ENCODE results near the gene PCDHGB3.

The PCDHGB3 gene

GRCh38 chr5:141351591-141351990 is 18.5 kb upstream of the PCDHGB3 start:
- Histone ChIP-seq H3K4me3 (replicated peaks; ENCODE audit: insufficient read depth, low read length) (no peak overlapping the region), H3K27me3 (ENCODE audit: insufficient read depth, poor library complexity, severe bottlenecking) (no peaks in the 10 kb centered on the region), H3K27ac (replicated peaks) (no peak overlapping the region)
- DNase-seq (ENCODE audit: low read depth in 1 of 2, low spot score in 1 of 2) = no peak
- no peak for TF ChIP-seq CTCF (IDR thresholded peaks at IDR 0.05; ENCODE audit: insufficient read depth, low read length)

- DNase-seq (ENCODE audit: low read depth in 1 of 2, low spot score in 1 of 2) = no peak
- Histone ChIP-seq H3K27me3 (ENCODE audit: insufficient read depth, poor library complexity, severe bottlenecking) (no peaks in the 10 kb centered on the region), H3K27ac (replicated peaks) (no peak within 1 kb of the TSS), H3K4me3 (replicated peaks; ENCODE audit: insufficient read depth, low read length) (no peak within 1 kb of the TSS)
- TF ChIP-seq POLR2AphosphoS5 (IDR thresholded peaks at IDR 0.05; ENCODE audit: low read depth) (no peak), GABPA (IDR thresholded peaks at IDR 0.05; ENCODE audit: low read depth) (no peak), SPI1 (IDR thresholded peaks at IDR 0.05; ENCODE audit: borderline replicate concordance, low read depth) (no peak), CTCF (IDR thresholded peaks at IDR 0.05; ENCODE audit: insufficient read depth, low read length) (no peak)
- TF ChIP-seq, protein P1, sequence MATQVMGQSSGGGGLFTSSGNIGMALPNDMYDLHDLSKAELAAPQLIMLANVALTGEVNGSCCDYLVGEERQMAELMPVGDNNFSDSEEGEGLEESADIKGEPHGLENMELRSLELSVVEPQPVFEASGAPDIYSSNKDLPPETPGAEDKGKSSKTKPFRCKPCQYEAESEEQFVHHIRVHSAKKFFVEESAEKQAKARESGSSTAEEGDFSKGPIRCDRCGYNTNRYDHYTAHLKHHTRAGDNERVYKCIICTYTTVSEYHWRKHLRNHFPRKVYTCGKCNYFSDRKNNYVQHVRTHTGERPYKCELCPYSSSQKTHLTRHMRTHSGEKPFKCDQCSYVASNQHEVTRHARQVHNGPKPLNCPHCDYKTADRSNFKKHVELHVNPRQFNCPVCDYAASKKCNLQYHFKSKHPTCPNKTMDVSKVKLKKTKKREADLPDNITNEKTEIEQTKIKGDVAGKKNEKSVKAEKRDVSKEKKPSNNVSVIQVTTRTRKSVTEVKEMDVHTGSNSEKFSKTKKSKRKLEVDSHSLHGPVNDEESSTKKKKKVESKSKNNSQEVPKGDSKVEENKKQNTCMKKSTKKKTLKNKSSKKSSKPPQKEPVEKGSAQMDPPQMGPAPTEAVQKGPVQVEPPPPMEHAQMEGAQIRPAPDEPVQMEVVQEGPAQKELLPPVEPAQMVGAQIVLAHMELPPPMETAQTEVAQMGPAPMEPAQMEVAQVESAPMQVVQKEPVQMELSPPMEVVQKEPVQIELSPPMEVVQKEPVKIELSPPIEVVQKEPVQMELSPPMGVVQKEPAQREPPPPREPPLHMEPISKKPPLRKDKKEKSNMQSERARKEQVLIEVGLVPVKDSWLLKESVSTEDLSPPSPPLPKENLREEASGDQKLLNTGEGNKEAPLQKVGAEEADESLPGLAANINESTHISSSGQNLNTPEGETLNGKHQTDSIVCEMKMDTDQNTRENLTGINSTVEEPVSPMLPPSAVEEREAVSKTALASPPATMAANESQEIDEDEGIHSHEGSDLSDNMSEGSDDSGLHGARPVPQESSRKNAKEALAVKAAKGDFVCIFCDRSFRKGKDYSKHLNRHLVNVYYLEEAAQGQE (IDR thresholded peaks at IDR 0.05; ENCODE audit: insufficient replicate concordance, low read depth) = no peak
Observed at GRCh38 chr5:141354900-141355469, 15.1 kb upstream of the PCDHGB3 start, which contains the start of gene PCDHGA4. Gene PCDHGA4, plus strand, starts transcription at chr5:141355021. Its CDS starts 87 bp downstream, at chr5:141355108.

- TF ChIP-seq CTCF (IDR thresholded peaks at IDR 0.05; ENCODE audit: insufficient read depth, low read length) (no peak), GABPA (IDR thresholded peaks at IDR 0.05; ENCODE audit: low read depth) (no peak), POLR2AphosphoS5 (IDR thresholded peaks at IDR 0.05; ENCODE audit: low read depth) (no peak), SPI1 (IDR thresholded peaks at IDR 0.05; ENCODE audit: borderline replicate concordance, low read depth) (no peak)
- TF ChIP-seq, protein P1 (IDR thresholded peaks at IDR 0.05; ENCODE audit: insufficient replicate concordance, low read depth) = no peak
- DNase-seq (ENCODE audit: low read depth in 1 of 2, low spot score in 1 of 2) = no peak
- Histone ChIP-seq H3K4me3 (replicated peaks; ENCODE audit: insufficient read depth, low read length) (no peak overlapping the region), H3K27me3 (ENCODE audit: insufficient read depth, poor library complexity, severe bottlenecking) (no peaks in the 10 kb centered on the region), H3K27ac (replicated peaks) (no peak overlapping the region)
Observed at GRCh38 chr5:141355641-141356040, 14.4 kb upstream of the PCDHGB3 start.

DNA sequence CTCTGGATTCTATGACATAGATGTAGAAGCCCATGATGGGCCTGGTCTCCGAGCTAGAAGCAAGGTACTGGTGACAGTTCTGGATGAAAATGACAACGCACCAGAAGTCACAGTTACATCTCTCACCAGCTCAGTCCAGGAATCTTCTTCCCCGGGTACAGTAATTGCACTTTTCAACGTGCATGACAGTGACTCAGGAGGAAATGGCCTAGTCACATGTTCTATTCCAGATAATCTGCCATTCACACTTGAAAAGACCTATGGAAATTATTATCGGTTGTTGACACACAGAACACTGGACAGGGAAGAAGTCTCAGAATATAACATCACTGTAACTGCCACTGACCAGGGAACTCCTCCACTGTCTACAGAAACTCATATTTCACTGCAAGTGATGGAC is 13.9 kb upstream of the PCDHGB3 start:
- TF ChIP-seq, protein P1 (IDR thresholded peaks at IDR 0.05; ENCODE audit: insufficient replicate concordance, low read depth) = no peak
- TF ChIP-seq SPI1 (IDR thresholded peaks at IDR 0.05; ENCODE audit: borderline replicate concordance, low read depth) = no peak
- no peak for TF ChIP-seq CTCF (IDR thresholded peaks at IDR 0.05; ENCODE audit: insufficient read depth, low read length)
- TF ChIP-seq POLR2AphosphoS5 (IDR thresholded peaks at IDR 0.05; ENCODE audit: low read depth) = no peak
- no peak overlapping the region for H3K4me3 ChIP-seq (replicated peaks; ENCODE audit: insufficient read depth, low read length)
- no peak overlapping the region for H3K27ac ChIP-seq (replicated peaks)
- H3K27me3 ChIP-seq (ENCODE audit: insufficient read depth, poor library complexity, severe bottlenecking) = no peaks in the 10 kb centered on the region
- no peak for DNase-seq (ENCODE audit: low read depth in 1 of 2, low spot score in 1 of 2)

Measured in HL-60 (cell line).